GM12878 (cell line): Measurements from ENCODE around the gene STX1A. TPM values are rescaled to one million over a fixed set of nuclear protein-coding genes. Genes with fewer than 3 reads are reported as not detected.

Source experiments
- ATAC-seq: fragments of 200-7000 bp; cut with Tn5 transposase; 3 replicates; pipeline ENCODE4 v1.9.1; 2020; ENCODE audit warnings: mild to moderate bottlenecking, moderate library complexity
- BruUV-seq: library from RNA; stranded (reverse); fragments of 400-500 nt; replicated peaks from 2 replicates; lab custom pipeline; 2021; lab: Mats Ljungman, UMichigan
- CTCF ChIA-PET: fragments of 300-600 bp; sonication (Branson Sonifier 250); formaldehyde crosslinking; extraction: SDS; loops from one replicate; lab custom pipeline; 2021; ENCODE audit warnings: inconsistent platforms; lab: Yijun Ruan, JAX
- POLR2A ChIA-PET: fragments of 350-600 bp; formaldehyde crosslinking; extraction: SDS; loops from one replicate; lab custom pipeline; 2021; ENCODE audit warnings: inconsistent platforms; lab: Charles Lee
- RAD21 ChIA-PET: fragments of 300-600 bp; sonication (Branson Sonifier 250); formaldehyde crosslinking; loops from one replicate; lab custom pipeline; 2023; ENCODE audit warnings: antibody characterized with exemption; ENCODE audit not compliant: unreplicated experiment; lab: Charles Lee
- SMC1A ChIA-PET: fragments of 300-600 bp; sonication (Branson Sonifier 250); formaldehyde crosslinking; loops from one replicate; lab custom pipeline; 2023; ENCODE audit not compliant: unreplicated experiment, uncharacterized antibody; lab: Charles Lee
- DNase-seq: peaks from one replicate; pipeline ENCODE4 v3.0.0-alpha.2; 2011; ENCODE audit warnings: low read depth, low spot score
- FAIRE-seq: peaks from 3 replicates; lab custom pipeline; 2011; peaks lifted over from hg19 to GRCh38; lab: Jason Lieb, UNC
- H2AFZ ChIP-seq: 2 replicates; pipeline ENCODE4 v1.6.0; 2011; ENCODE audit warnings: low read depth, low read length, control low read depth; ENCODE audit not compliant: control insufficient read depth
- H3K27ac ChIP-seq: 2 replicates; pipeline ENCODE4 v1.5.1; 2011; ENCODE audit warnings: control low read depth; ENCODE audit not compliant: control insufficient read depth, insufficient read depth
- H3K27me3 ChIP-seq, 2 experiments: replicated peaks in 1 of 2; 2 replicates each; pipeline versions ENCODE4 v1.6.0 to v1.6.1; 2011; ENCODE audit warnings: low read length in 1 of 2; ENCODE audit not compliant: control insufficient read depth in 2 of 2, insufficient read depth in 2 of 2
- H3K36me3 ChIP-seq, 2 experiments: 2 replicates each; pipeline ENCODE4 v1.5.1; 2011; ENCODE audit warnings: low read length in 1 of 2; ENCODE audit not compliant: control insufficient read depth in 2 of 2, insufficient read depth in 2 of 2
- H3K4me1 ChIP-seq: 2 replicates; pipeline ENCODE4 v1.6.1; 2011; ENCODE audit warnings: mild to moderate bottlenecking, low read length, moderate library complexity, mixed read lengths; ENCODE audit not compliant: control insufficient read depth, insufficient read depth
- H3K4me2 ChIP-seq: 2 replicates; pipeline ENCODE4 v1.6.0; 2011; ENCODE audit warnings: control low read depth; ENCODE audit not compliant: control insufficient read depth, insufficient read depth
- H3K4me3 ChIP-seq: fragments of 200-600 bp; sonication (generic); 2 replicates; pipeline ENCODE4 v1.5.1; 2016
- H3K79me2 ChIP-seq: 2 replicates; pipeline ENCODE4 v1.6.0; 2011; ENCODE audit warnings: low read length; ENCODE audit not compliant: control insufficient read depth, insufficient read depth
- H3K9ac ChIP-seq: 2 replicates; pipeline ENCODE4 v1.8.0; 2011; ENCODE audit warnings: low read length, control low read depth, mixed read lengths; ENCODE audit not compliant: control insufficient read depth, insufficient read depth
- H3K9me3 ChIP-seq: replicated peaks from 3 replicates; pipeline ENCODE4 v1.5.1; 2011; ENCODE audit warnings: mild to moderate bottlenecking, low read length; ENCODE audit not compliant: control insufficient read depth, insufficient read depth
- H4K20me1 ChIP-seq: 2 replicates; pipeline ENCODE4 v1.6.0; 2011; ENCODE audit not compliant: control insufficient read depth, insufficient read depth
- BCL11A ChIP-seq: IDR thresholded peaks from 2 replicates; pipeline ENCODE4 v1.6.1; 2011; ENCODE audit warnings: low read depth, low read length
- BMI1 ChIP-seq: fragments of 450-650 bp; IDR thresholded peaks from 2 replicates; pipeline ENCODE4 v1.6.1; 2016; ENCODE audit warnings: mild to moderate bottlenecking, moderate library complexity, borderline replicate concordance
- CBX3 ChIP-seq: fragments of 200-600 bp; sonication (generic); IDR thresholded peaks from 2 replicates; pipeline ENCODE4 v1.6.1; 2016; ENCODE audit warnings: low read depth, borderline replicate concordance
- EED ChIP-seq: sonication (generic); IDR thresholded peaks from 2 replicates; pipeline ENCODE4 v1.6.1; 2016; ENCODE audit warnings: antibody characterized with exemption, low read depth
- ESRRA ChIP-seq: IDR thresholded peaks from 2 replicates; pipeline ENCODE4 v1.6.1; 2012; ENCODE audit warnings: mild to moderate bottlenecking, low read length, improper control_type of control experiment
- JUND ChIP-seq: IDR thresholded peaks from 2 replicates; pipeline ENCODE4 v1.6.1; 2012; ENCODE audit warnings: low read depth, mild to moderate bottlenecking, low read length, improper control_type of control experiment, moderate library complexity
- MXI1 ChIP-seq: fragments of 150-350 bp; IDR thresholded peaks from 2 replicates; pipeline ENCODE4 v1.6.1; 2011; ENCODE audit warnings: low read depth, mild to moderate bottlenecking, inconsistent platforms, low read length, improper control_type of control experiment
- WGBS: methylation state at CpG from one replicate; pipeline ENCODE4 v1.1.6; 2016; ENCODE audit warnings: low lambda C conversion rate; ENCODE audit not compliant: insufficient replicate concordance, insufficient coverage; ENCODE audit errors: missing lambda C conversion rate; 5-methylcytosine and 5-hydroxymethylcytosine counted together
- in situ Hi-C: fragments of 300-500 bp; cut with MboI; formaldehyde crosslinking; loops from 9 replicates; pipeline ENCODE4 v1.14.3; 2018; ENCODE audit warnings: mixed read lengths
- intact Hi-C: fragments of 100-400 bp; cut with micrococcal nuclease; formaldehyde crosslinking; loops from one replicate; pipeline ENCODE4 v1.14.2; 2022; ENCODE audit not compliant: unreplicated experiment
- polyA plus RNA-seq, 11 experiments: library from polyadenylated mRNA; depleted of rRNA in 4 of 11; unstranded in 6 of 11; stranded (reverse) in 5 of 11; fragments of >200 nt; fragmentation: Nextera tagmentation in 4 of 11; fragmentation: Illumina TruSeq in 1 of 11; extraction: Ambion mirVana in 4 of 11; extraction: Trizol in 1 of 11; gene quantifications; 1 replicate in 1 of 11; 2 replicates in 10 of 11; pipeline versions ENCODE4 v1.2.1 to v1.2.3, GENCODE V29; 2011 to 2016; ENCODE audit warnings: inconsistent platforms in 2 of 11, missing spikeins in 2 of 11, low read depth in 1 of 11
- total RNA-seq, 4 experiments: library from RNA; depleted of rRNA in 3 of 4; stranded (reverse); fragments of >200 nt in 3 of 4; fragmentation: Illumina TruSeq in 1 of 4; extraction: Trizol in 1 of 4; gene quantifications; 2 replicates each; pipeline versions ENCODE4 v1.2.1 to v1.2.3, GENCODE V29; 2013 to 2021
- TF ChIP-seq, protein P1 (sequence below): fragments of 450-650 bp; IDR thresholded peaks from 2 replicates; pipeline ENCODE4 v1.6.1; 2018; ENCODE audit warnings: mild to moderate bottlenecking, low read depth, moderate library complexity; ENCODE audit not compliant: partially characterized antibody

The STX1A gene
- total and polyA plus RNA-seq, 10 of the 15 experiments (the other 5 are each of a cell fraction or from before 2014, with no cell fraction given): 0.15 to 5.3 (median 2.5) TPM

DNA sequence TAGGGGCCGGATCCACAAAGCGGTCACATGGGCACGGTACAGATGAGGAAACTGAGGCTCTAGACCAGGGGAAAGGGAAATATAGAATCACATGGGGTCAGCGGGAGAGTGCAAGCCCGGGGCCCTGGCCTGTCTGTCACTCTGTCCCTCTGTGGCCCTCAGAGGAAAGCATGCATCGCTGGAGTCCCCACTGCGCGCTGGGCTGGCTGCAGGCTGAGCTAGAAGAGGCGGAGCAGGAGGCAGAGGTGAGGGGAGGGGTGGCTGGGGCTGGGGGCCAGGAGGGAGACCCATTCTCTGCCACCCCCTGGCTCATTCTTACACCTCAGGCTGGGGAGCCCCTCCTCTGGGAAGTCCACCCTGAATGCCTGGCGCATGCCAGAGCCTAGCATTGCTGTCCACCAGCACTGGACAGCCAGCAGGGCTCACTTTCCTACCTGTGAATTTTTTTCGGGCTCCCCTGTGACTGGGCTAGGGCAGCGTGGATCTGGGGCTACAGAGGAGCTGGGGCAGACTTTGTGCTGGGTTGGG lies 49.5 kb downstream of the STX1A start:
- ChIA-PET RAD21 (no interaction called here), CTCF (interaction anchor here (0.9 kb wide), 1 partner anchor 33 kb away, joined by 3 read pairs; no protein-coding TSS in a partner anchor), POLR2A (no interaction called here), SMC1A (no interaction called here)
- FAIRE-seq (no peak), DNase-seq (no peak), ATAC-seq (no peak)
- intact Hi-C loops: loop anchor here (5.0 kb wide), 3 partner anchors 43 to 58 kb away; no protein-coding TSS in a partner anchor
- in situ Hi-C loops: no loop called here
- H3K4me3 ChIP-seq: no peak overlapping the region
- H4K20me1 ChIP-seq: no peaks in the 10 kb centered on the region
- H3K79me2 ChIP-seq: no peaks in the 10 kb centered on the region
- no peak overlapping the region for H3K9ac ChIP-seq
- H3K36me3 ChIP-seq: no peaks in the 10 kb centered on the region
- 46% methylated on average over 12 of the region's 12 CpGs for WGBS
- H3K4me2 ChIP-seq: no peak overlapping the region
- no peak for TF ChIP-seq ESRRA
- TF ChIP-seq, protein P1, sequence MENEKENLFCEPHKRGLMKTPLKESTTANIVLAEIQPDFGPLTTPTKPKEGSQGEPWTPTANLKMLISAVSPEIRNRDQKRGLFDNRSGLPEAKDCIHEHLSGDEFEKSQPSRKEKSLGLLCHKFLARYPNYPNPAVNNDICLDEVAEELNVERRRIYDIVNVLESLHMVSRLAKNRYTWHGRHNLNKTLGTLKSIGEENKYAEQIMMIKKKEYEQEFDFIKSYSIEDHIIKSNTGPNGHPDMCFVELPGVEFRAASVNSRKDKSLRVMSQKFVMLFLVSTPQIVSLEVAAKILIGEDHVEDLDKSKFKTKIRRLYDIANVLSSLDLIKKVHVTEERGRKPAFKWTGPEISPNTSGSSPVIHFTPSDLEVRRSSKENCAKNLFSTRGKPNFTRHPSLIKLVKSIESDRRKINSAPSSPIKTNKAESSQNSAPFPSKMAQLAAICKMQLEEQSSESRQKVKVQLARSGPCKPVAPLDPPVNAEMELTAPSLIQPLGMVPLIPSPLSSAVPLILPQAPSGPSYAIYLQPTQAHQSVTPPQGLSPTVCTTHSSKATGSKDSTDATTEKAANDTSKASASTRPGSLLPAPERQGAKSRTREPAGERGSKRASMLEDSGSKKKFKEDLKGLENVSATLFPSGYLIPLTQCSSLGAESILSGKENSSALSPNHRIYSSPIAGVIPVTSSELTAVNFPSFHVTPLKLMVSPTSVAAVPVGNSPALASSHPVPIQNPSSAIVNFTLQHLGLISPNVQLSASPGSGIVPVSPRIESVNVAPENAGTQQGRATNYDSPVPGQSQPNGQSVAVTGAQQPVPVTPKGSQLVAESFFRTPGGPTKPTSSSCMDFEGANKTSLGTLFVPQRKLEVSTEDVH: no peak
- TF ChIP-seq MXI1: no peak
- no peak for TF ChIP-seq JUND
- no peak for TF ChIP-seq BCL11A
- TF ChIP-seq BMI1: no peak
- no peak for TF ChIP-seq CBX3
- no peak for TF ChIP-seq EED
- TF ChIP-seq, all 136 proteins: peak for 0
- no peaks in the 10 kb centered on the region for H3K4me1 ChIP-seq
- peaks cover 0 to 6% of the 10 kb centered on the region in 2 experiments; a peak in 2 of 4 replicates for H3K27me3 ChIP-seq
- H3K27ac ChIP-seq: no peak overlapping the region
- BruUV-seq: no TSS peak
- no peak overlapping the region for H2AFZ ChIP-seq
- H3K9me3 ChIP-seq: no peaks in the 10 kb centered on the region
